Measurements from ENCODE around the gene AGO3.
"Not testable (repeated sequence)": the region's sequence is repeated elsewhere in the genome, so short reads cannot be mapped to it uniquely, and the experiment has no call there.

Gene AGO3

DNA sequence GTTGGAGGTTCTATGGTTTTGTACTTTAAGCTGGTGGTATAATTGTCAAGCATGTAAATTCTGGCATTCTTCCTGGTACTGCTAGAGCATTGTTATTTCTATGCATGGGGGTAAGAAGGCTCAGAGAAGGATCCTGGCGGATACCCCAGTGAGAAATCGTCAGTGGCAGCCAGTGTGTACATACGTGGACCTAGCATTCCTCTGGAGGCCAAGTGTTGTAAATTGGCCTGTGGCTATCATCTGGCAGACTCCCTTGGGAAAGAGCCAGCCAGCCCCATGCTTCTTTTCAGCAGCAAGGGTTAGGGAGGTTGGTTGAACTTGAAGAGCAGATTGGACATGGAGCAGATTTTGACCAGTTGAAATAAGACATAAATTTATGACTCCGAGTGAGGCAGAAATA, 5.2 kb upstream of the AGO3 start:
- peak; percentile 31 for DNase-seq (ENCODE audit: low read depth)

DNA sequence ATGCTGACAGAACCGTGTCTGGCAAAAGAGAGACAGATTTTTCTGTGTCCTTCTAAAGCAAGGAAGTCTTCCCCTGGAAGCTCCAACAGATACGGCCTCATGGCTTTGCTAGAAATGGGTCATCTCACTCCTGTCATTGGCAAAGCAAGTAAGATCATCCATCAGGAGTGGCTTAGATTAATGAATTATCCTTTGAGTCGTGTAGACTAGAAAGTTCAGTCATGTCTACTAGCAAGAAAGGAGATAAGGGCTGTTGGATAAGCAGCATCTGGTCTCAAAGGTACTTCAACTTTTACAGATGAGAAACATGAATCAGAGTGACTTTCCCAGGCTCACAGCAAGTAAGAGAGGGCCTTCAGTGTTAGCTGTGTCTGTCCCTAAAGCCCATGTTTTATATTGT, 3.4 kb upstream of the AGO3 start:
- DNase-seq (ENCODE audit: low read depth) = no peak

DNA sequence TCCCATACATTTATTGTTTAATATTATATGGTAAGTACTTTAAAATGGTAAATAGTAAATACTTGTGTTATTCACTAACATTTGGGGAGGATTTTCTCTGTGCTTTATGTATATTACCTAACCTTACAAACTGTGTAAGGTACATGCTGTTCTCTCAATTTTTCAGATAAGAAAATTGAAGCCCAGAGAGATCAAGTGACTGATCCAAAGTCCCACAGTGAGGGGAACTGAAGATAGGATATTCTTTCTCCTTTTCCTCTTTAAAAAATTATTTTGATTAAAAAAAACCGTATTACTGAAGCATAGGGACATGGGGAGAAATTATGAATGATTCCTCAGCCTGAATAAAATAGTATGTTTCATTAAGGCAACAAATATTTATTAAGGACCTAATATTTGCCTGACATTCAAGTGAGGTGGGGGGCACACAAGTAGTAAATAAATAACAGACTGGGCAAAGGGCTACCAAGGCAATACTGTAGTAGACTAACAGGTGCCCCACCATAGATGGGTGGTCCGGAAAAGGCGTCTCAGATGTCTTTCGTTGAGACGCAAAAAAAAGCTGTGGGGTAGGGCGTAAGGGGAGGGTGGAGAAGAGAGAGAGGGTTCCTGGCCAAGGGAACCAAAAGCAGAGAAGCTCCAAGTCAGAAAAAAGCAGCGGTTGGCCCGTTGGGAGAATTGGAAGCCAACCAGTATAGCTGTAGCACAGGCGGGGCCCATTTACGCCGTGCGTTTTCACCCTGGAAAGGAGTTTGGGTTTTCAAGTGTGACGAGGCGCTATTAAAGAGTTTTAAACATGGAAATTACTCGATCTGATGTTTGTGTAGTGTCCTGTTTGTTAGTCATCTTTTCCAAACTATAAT, 944 bp upstream of the AGO3 start:
- DNase-seq (ENCODE audit: low read depth) = no peak

DNA sequence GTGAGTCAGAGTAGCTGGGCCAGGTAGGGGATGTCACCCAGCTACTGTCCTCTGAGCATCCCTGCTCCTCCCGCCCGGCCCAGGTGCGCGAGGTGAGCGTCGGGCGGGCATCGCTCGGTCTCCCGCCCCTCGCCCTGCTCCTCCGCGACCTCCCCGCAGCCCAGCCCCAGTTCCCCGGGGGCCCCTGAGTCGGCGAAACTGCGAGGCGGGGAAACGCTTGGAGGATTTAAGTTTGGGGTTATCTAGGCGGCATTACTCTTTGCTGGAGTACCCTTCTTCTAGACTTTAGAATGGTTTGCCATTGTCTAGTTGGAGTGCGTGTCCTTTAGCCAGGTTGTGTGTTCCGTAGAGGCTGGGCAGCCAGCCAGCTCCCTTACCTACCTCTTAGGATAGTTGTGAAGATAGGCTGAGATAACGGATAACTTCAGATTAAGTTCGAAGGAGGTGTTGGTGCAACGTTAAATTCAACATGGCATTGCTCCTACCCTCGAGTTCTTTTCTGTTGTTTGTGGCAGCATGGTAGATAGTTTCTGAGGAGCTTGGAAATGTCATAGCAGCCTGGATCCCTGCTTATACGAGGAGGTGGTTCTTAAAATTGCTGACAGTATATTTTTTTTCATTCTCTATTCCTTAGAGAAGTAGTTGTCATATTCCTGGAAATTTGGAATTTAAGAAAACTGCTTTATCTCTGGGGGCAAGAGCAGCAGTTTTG, 697 bp downstream of the AGO3 start:
- no peak for DNase-seq (ENCODE audit: low read depth)

DNA sequence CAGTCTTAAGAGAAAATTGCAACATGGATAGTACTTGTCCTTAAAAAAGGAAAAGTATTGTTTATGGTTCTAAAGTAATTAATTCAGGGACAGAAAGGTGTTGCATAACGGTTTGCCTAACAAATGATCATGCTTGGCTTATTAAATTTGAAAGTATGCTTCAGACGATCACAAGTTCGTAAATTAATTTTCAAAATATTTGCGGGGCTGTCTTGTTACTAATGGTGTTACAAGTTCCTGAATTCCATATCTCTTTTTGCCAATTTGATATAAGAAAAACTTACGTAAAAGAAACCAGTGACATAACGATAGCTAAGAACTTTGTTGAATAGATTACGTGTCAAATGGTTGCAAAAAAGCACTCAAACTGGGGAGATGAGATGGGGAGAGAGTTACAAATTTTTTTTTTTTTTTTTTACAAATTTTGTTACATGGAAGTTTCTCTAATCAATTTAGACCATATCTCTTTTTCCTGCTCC, 1.3 kb downstream of the AGO3 start:
- DNase-seq (ENCODE audit: low read depth) = no peak

DNA sequence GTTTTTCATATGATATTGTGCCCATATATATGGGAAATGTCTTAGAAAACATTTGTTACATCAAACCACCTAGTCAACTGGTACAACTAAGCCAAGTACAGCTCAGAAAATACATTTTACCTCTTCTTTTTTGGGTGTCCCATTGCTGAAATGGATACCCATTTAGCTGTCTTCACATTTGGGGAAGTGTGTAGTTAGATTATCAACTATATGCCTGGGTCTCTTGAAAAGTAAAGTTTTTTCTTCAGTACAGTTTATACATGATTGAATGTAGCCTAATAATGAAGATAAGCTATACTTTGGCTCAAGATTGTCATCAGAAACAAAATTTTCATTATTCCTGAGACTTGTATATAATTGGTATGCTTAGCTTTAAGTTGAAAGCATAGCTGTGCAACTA, 2.0 kb downstream of the AGO3 start:
- DNase-seq (ENCODE audit: low read depth) = no peak

DNA sequence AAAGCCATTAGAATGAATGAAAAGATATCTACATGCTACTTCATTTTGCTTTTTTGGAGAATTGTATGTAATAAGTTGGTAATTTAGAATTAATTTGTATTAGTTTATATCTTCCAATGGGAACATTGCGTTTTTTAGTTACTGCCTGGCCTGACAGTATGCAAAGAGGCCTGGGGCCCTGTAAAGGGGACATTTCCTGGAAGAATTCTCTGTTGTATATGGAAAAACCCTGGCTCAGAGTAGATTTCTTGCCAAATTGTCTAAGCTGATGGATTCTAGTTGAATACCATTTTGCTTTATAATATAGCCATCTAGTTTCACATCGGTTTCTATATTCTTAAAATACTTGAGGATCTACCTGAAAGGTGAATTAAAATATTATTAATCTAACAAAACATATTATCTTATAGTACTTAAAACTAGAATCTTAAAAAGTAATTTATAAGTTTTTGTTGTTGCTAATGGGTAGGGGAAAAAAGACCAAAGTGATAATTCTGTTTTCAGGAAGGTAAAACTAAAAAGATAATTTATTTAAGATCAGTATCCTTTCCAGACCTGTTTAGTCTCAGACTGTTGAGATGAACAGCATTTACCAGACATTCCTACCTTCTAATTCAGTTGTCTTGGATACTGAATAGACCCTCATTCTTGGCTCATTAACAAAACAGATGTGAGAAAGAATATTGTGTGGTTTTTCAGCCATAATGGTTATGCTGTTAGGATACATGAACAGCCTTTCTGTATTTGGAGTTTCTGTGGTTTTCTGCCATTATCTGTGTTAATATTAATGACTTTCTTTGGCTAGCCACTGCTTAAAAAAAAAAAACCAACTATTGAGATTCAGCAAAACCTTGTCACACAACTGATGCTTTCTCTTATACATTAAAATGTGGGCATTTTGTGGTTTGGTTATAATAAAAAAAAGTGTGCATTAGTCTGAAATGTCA, 4.8 kb downstream of the AGO3 start:
- DNase-seq (ENCODE audit: low read depth) = peak; percentile 34

DNA sequence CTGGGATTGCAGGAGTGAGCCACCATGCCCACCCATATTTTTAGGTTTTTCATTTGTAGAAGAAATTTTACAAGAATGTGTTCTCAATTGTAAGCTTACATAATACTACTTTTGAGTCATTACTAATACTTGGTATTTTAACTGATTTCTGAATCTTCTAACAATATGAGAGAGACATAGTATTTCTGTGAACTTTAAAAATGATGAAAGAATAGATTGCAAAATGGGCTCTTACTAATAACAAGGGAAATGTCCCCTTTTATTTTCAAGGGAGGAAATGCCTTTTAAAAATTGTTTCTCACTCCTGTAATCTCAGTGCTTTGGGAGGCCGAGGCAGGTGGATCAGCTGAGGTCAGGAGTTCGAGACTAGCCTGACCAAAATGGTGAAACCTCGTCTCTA, 5.9 kb downstream of the AGO3 start:
- DNase-seq (ENCODE audit: low read depth) = peak; percentile 48

DNA sequence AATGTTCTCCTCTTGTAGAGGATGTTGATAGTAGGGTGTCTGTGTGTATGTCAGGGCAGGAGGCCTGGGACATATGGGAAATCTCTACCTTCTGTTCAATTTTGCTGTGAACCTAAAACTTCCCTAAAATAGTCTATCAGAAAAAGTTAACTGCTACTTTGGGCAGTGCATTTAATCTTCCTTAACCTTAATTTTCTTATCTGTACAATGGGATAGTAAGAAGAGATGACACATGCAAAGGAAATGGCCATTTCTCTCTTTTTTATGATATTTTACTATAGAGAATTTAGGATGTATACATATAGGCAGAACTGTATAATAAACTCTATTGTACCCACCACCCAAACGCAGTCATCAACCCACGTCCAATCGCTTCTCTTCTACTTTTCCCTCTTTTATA, 8.6 kb downstream of the AGO3 start:
- no peak for DNase-seq (ENCODE audit: low read depth)

DNA sequence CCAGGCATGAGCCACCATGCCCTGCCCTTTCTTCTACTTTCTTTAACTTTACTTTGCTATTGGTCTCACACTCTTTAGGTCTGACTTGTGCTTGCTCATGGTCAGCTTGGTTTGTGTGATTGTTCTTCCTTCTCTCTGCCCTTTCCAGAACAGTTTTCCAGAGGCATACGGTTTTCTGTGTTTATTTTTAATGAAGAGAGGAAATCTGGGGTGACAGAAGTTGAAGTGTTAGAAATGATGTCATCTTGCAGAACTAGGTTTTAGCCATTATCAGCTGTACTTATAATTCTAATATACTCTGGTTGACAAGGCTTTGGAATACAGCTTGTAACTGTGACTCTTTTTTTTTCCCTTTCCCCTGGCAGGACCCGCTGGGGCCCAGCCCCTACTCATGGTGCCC, 14.4 kb downstream of the AGO3 start:
- no peak for DNase-seq (ENCODE audit: low read depth)

DNA sequence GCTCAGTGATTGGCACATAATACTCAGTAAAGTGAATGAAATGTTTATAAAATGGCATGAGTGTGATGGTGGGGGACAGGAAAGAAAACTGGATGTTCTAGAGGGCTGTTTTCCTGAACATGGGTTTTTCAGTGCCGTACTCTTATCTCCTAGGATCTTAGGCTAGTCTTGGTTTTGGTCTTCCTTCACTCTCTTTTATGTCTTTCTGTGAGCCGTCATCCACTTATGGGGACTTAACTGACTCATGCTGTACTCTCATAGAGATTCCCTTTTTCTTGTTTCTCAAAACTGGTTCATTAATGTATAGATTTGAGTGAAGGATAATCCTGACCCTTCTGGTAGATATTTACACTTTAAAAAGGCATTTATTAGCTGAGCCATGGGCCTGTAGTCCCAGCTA, 16.6 kb downstream of the AGO3 start:
- no peak for DNase-seq (ENCODE audit: low read depth)

DNA sequence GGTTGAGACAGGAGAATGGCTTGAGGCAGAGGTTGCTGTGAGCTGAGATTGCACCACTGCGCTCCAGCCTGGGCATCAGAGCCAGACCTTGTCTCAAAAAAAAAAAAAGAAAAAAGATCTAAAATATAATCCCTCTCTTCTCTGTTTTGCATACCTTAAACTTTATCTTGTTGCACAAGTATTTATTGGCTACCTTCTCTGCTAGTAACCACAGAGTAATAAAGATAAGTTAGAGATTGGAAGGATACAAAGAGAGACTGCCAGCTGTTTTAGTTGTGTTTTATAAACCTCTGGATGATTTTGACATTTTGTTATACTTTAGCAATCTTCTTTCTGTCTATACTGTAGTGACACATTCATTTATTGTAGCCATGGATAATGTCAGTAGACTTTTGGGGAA, 27.7 kb downstream of the AGO3 start:
- DNase-seq (ENCODE audit: low read depth) = peak; percentile 64

DNA sequence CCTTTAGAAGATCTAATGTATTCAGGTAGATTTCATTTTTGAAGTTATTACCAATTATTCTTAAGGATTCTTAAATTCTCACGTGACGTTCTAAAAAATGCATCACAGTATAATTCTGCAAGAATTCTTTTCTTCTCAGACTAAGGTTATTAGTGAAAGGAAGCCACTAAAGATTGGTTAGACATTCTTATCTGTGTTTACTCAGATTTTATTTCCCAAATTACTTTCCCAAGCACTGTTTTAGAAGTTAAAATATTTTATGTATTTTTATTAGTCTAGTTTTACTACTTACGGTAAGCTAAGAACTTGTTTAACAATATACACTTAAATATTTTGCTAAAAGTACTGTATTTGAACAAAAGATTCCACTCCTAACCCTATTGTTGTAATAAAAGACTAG, 28.4 kb downstream of the AGO3 start:
- no peak for DNase-seq (ENCODE audit: low read depth)

DNA sequence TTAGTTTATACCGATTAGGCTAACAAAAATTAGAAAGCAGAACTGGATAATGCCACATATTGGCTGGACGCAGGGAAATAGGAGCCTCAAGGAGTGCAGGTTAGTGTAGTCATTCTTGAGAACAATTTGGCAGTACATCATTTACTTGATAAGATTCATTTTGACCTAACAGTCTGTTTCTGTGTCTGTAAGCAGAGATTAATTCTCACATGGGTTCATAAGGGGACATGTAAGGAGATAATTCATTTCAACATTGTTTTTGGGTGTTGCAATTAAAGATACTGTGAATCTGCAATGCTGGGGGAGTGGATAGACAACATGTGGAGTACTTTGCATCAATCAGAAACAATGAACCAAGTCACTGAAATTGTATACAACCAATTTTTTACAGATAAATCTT, 32.0 kb downstream of the AGO3 start:
- peak; percentile 78 for DNase-seq (ENCODE audit: low read depth)

DNA sequence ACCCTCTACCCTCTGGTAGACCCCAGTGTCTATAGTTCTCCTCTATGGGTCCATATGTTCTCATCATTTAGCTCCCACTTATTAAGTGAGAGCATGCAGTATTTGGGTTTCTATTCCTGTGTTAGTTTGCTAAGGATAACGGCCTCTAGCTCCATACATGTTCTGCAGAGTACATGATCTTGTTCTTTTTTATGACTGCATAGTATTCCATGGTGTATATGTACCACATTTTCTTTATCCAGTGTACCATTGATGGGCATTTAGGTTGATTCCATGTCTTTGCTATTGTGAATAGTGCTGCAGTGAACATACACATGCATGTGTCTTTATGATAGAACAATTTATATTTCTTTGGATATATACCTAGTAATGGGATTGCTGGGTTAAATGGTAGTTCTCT, 33.4 kb downstream of the AGO3 start:
- not testable (repeated sequence) for DNase-seq (ENCODE audit: low read depth)

DNA sequence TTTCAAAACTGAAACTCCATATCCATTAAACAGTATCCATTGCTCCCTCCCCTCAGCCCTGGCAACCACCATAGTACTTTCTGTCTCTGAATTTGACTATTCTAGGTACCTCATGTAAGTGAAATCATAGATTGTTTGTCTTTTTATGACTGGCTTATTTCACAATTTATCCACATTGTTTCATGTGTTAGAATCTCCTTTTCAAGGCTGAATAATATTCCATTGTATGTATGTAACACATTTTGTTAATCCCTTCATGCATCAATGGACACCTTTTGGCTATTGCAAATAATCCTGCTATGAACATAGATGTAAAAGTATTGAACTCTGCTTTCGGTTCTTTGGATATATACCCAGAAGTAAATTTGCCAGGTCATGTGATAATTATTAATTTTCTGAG, 37.5 kb downstream of the AGO3 start:
- no peak for DNase-seq (ENCODE audit: low read depth)

DNA sequence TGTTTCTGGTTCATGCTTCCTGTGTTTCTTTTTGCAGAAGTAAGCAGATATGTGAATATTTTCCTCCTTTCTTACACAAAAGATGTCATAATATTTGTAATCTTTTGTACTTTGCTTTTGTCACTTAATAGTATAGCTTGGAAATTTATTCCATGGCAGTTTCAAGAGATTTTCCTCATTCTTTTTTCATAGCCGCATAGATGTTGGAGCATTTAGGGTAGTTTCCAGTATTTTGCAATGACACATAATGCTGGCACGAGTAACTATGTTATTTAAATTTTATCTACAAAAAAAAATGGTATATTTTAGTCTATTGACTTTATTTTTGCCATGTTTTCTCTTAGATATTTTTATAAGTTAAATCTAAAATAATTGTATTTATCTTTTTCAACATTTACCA, 40.7 kb downstream of the AGO3 start:
- DNase-seq (ENCODE audit: low read depth) = no peak

DNA sequence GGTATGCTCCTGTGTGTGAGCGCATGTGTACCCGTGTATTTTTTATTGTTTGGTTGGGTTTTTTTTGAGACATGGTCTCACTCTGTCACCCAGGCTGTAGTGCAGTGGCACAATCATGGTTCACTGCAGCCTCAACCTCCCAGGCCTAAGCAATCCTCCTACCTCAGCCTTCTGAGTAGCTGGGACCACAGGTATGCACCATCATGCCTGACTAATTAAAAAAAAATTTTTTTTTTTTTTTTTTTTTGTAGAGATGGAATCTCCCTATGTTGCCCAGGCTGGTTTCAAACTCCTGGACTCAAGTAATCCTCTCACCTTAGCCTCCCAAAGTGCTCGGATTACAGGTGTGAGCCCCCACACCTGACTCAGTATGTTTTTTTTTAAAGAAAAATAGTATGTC, 41.7 kb downstream of the AGO3 start:
- DNase-seq (ENCODE audit: low read depth) = peak; percentile 19

DNA sequence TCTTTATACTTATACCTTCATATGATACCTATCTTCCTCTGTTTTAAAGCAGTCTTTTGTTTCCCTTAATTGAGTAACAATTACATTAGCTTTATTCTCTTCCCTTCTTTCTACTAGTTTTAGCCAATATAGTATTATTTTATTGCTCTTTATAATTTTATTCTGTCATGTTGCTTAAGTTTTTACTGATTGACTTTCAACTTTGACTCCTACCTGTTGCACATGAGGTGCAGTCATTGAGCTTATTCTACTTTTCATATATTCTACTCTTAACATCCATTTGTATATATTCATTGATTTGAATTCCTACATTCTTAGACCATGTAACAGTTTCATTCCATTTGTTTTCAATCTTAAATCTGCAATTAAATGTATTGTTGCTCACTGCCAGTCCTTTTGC, 49.2 kb downstream of the AGO3 start:
- no peak for DNase-seq (ENCODE audit: low read depth)

DNA sequence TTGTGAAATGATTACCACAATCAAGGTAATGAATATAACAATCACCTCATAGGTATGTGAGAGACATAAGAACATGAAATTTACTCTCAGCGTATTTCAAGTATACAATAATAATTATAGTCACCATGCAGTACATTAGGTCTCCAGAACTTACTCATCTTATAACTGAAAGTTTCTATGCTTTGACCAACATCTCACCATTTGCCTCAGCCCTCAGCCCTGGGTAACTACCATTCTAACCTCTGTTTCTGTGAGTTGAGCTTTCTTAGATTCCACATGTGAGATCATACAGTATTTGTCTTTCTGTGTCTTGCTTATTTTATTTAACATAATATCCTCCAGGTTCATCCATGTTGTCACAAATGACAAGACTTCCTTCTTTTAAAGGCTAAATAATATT, 57.3 kb downstream of the AGO3 start:
- no peak for DNase-seq (ENCODE audit: low read depth)

DNA sequence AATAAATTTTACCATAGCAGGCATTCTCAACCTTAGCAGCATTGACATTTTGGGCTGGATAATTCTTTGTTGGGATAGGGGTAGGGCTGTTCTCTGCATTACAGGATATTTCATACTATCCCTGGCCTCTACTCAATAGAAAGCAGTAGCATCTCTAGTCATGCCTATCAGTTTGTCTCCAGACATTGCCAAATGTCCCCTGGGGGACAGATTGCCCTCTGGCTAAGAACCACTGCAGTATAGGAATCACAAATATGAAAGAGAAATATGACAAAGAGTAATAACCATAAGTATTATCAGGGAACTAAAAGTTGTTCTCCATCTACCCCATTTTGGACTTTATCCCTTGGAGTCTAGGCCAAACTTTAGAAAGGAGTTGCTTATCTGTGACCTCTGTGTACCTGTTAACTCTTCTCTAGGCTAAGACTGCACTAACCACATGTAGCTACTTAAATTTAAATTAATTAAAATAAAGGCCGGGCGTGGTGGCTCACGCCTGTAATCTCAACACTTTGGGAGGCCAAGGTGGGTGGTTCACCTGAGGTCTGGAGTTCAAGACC, 76.1 kb downstream of the AGO3 start:
- DNase-seq (ENCODE audit: low read depth) = no peak

DNA sequence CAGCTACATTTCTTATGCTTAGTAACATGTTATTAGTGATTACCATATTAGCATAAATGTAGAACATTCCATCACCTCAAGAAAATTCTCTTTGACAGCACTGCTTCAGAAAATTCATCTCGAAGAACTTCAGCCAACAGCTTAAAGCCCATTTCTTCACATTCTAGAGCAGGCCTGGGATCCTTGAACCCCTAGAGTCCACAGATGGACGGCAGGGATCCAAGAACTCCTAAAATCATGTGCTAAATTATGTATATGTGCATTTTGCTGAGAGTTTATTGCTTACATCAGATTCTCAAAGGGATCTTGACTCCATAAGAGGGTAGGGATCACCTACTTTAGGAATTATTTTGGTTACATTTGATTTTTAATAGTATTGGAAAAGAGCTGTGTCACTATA, 76.8 kb downstream of the AGO3 start:
- DNase-seq (ENCODE audit: low read depth) = no peak
